HG02763 (cell line): ENCODE results near the gene PSG7.
"Not testable (repeated sequence)": the region's sequence is repeated elsewhere in the genome, so short reads cannot be mapped to it uniquely, and the experiment has no call there.

Experiments used
- ATAC-seq: cut with Tn5 transposase; IDR thresholded peaks from one replicate; pipeline ENCODE4 v1.9.1; 2021; ENCODE audit warnings: mild to moderate bottlenecking, moderate library complexity; ENCODE audit not compliant: unreplicated experiment

Gene PSG7

GRCh38 chr19:42937107-42937506 lies at the start of gene PSG7:
PSG7 (minus strand) TSS chr19:42937207; CDS start chr19:42937076, 131 bp downstream.
- ATAC-seq: not testable (repeated sequence)

- ATAC-seq: no peak
Observed at GRCh38 chr19:42985588-42985987, 48.6 kb upstream of the PSG7 start.

- ATAC-seq: not testable (repeated sequence)
Observed at GRCh38 chr19:42982111-42982510, 45.1 kb upstream of the PSG7 start.

GRCh38 chr19:42971451-42971850 lies 34.4 kb upstream of the PSG7 start:
- not testable (repeated sequence) for ATAC-seq

- ATAC-seq: no peak
Observed at GRCh38 chr19:42965176-42965575, 28.2 kb upstream of the PSG7 start.

GRCh38 chr19:42961119-42961518 lies 24.1 kb upstream of the PSG7 start:
- no peak for ATAC-seq

- ATAC-seq: not testable (repeated sequence)
Observed at GRCh38 chr19:42952126-42952525, 15.1 kb upstream of the PSG7 start.

GRCh38 chr19:42951476-42951875 lies 14.5 kb upstream of the PSG7 start:
- ATAC-seq: not testable (repeated sequence)

GRCh38 chr19:42942187-42942789 lies 5.3 kb upstream of the PSG7 start:
- ATAC-seq: no peak

GRCh38 chr19:42934726-42935125 lies 2.3 kb downstream of the PSG7 start:
- ATAC-seq: not testable (repeated sequence)

GRCh38 chr19:42934183-42934582 lies 2.8 kb downstream of the PSG7 start:
- ATAC-seq: not testable (repeated sequence)

- ATAC-seq: not testable (repeated sequence)
Observed at GRCh38 chr19:42933412-42933811, 3.6 kb downstream of the PSG7 start.

GRCh38 chr19:42932485-42933101 lies 4.4 kb downstream of the PSG7 start:
- ATAC-seq: not testable (repeated sequence)

GRCh38 chr19:42930214-42930613 lies 6.8 kb downstream of the PSG7 start:
- not testable (repeated sequence) for ATAC-seq

- no peak for ATAC-seq
Observed at GRCh38 chr19:42928896-42929295, 8.1 kb downstream of the PSG7 start.

GRCh38 chr19:42926781-42927180 lies 10.2 kb downstream of the PSG7 start:
- no peak for ATAC-seq

GRCh38 chr19:42923106-42923505 lies 13.9 kb downstream of the PSG7 start:
- ATAC-seq: not testable (repeated sequence)

- ATAC-seq: not testable (repeated sequence)
Observed at GRCh38 chr19:42920971-42921370, 16.0 kb downstream of the PSG7 start.

GRCh38 chr19:42919757-42920079 lies 17.3 kb downstream of the PSG7 start:
- no peak for ATAC-seq

- not testable (repeated sequence) for ATAC-seq
Observed at GRCh38 chr19:42919070-42919756, 17.8 kb downstream of the PSG7 start.

- ATAC-seq: not testable (repeated sequence)
Observed at GRCh38 chr19:42918377-42919069, 18.5 kb downstream of the PSG7 start.
